ENCODE results near the gene PIGC. TPM values are rescaled to one million over a fixed set of nuclear protein-coding genes. Genes with fewer than 3 reads are reported as not detected.

The PIGC gene
- total and polyA plus RNA-seq, 10 of the 15 experiments (the other 5 are each of a cell fraction or from before 2014, with no cell fraction given), result 11.0 to 37.3 (median 19.6) TPM

GRCh38 chr1:172486805-172487454 is 43.1 kb upstream of the PIGC start:
- ATAC-seq (no peak), FAIRE-seq (no peak), DNase-seq (ENCODE audit: low read depth, low spot score) (no peak)
- TF ChIP-seq CEBPZ (IDR thresholded peaks at IDR 0.05; ENCODE audit: low read depth, low read length), result no peak
- TF ChIP-seq ZBED1 (IDR thresholded peaks at IDR 0.05; ENCODE audit: borderline replicate concordance), result no peak
- TF ChIP-seq MYC (IDR thresholded peaks at IDR 0.05; ENCODE audit: insufficient read depth, insufficient read length, insufficient replicate concordance, low read length, severe bottlenecking), result no peak
- CTCF ChIA-PET, result interaction anchor here (1.0 kb wide), 1 partner anchor 14 kb away, joined by 3 read pairs; no protein-coding TSS in a partner anchor
- Histone ChIP-seq H3K4me3 (no peak overlapping the region), H4K20me1 (ENCODE audit: control insufficient read depth, insufficient read depth) (no peaks in the 10 kb centered on the region), H3K36me3 (ENCODE audit: control insufficient read depth in 2 of 2, insufficient read depth in 2 of 2, low read length in 1 of 2) (no peaks in the 10 kb centered on the region), H3K27me3 (replicated peaks in 1 of 2; ENCODE audit: control insufficient read depth in 2 of 2, insufficient read depth in 2 of 2, low read length in 1 of 2) (no peaks in the 10 kb centered on the region), H3K4me1 (ENCODE audit: control insufficient read depth, insufficient read depth, low read length) (no peaks in the 10 kb centered on the region), H3K27ac (ENCODE audit: control insufficient read depth, insufficient read depth) (no peak overlapping the region), H3K9ac (ENCODE audit: control insufficient read depth, insufficient read depth, low read length) (no peak overlapping the region), H3K4me2 (ENCODE audit: control insufficient read depth, insufficient read depth) (no peak overlapping the region), H3K79me2 (ENCODE audit: control insufficient read depth, insufficient read depth, low read length) (no peaks in the 10 kb centered on the region), H2AFZ (ENCODE audit: control insufficient read depth, low read depth, low read length) (no peak overlapping the region), H3K9me3 (replicated peaks; ENCODE audit: control insufficient read depth, insufficient read depth, low read length) (no peaks in the 10 kb centered on the region)
- no TSS peak for BruUV-seq (replicated peaks)
- intact Hi-C loops (cut with micrococcal nuclease; ENCODE audit: unreplicated experiment) (no loop called here), in situ Hi-C loops (cut with MboI) (no loop called here)
- SMC1A ChIA-PET (ENCODE audit: uncharacterized antibody, unreplicated experiment), result interaction anchor here (0.7 to 1.7 kb wide), 3 partner anchors 18 to 150 kb away, joined by 4 read pairs; no protein-coding TSS in a partner anchor
- POLR2A ChIA-PET, result interaction anchor here (1.0 kb wide), 1 partner anchor 45 kb away, joined by 3 read pairs; no protein-coding TSS in a partner anchor
- RAD21 ChIA-PET (ENCODE audit: unreplicated experiment), result interaction anchor here (0.8 to 1.2 kb wide), 2 partner anchors 36 to 45 kb away, joined by 3 read pairs; no protein-coding TSS in a partner anchor
- 43% methylated on average over 3 of the region's 3 CpGs for WGBS (ENCODE audit: insufficient coverage, insufficient replicate concordance, low lambda C conversion rate, missing lambda C conversion rate)

All from GM12878 (cell line).